ENCODE data around the gene SERTM2. TPM values are rescaled to one million over a fixed set of nuclear protein-coding genes. Genes with fewer than 3 reads are reported as not detected.

The SERTM2 gene
- total and polyA plus RNA-seq, 8 donors, result 0.02 to 0.06 (median 0.04) TPM; not detected in 5

- Histone ChIP-seq H3K27ac (no peak overlapping the region), H3K27me3 (peaks cover 0 to 11% (median 0%) of the 10 kb centered on the region in 4 donors), H3K9me3 (no peaks in the 10 kb centered on the region), H3K4me1 (no peaks in the 10 kb centered on the region), H3K4me3 (no peak overlapping the region), H3K36me3 (no peaks in the 10 kb centered on the region)
- WGBS, 2 donors, result 47 to 51% methylated on average over 2 of the region's 2 CpGs
- DNase-seq (no peak), FAIRE-seq (no peak), ATAC-seq (no peak)
- no peak for TF ChIP-seq CTCF (IDR thresholded peaks at IDR 0.05)
- intact Hi-C loops (cut with DNase I), result no loop called here
These were observed 7.9 kb upstream of the SERTM2 start for GRCh38 chrX:111503485-111503993.

- H3K4me1 ChIP-seq, result no peaks in the 10 kb centered on the region
- no peaks in the 10 kb centered on the region for H3K9me3 ChIP-seq
- no peaks in the 10 kb centered on the region for H3K36me3 ChIP-seq
- TF ChIP-seq CTCF (IDR thresholded peaks at IDR 0.05), result no peak
- H3K27ac ChIP-seq, result no peak overlapping the region
- 56 to 78% methylated on average over 6 of the region's 6 CpGs for WGBS, 2 donors
- DNase-seq (no peak), ATAC-seq (no peak), FAIRE-seq (no peak)
- H3K4me3 ChIP-seq, result no peak overlapping the region
- peaks cover 0 to 10% (median 0%) of the 10 kb centered on the region in 4 donors for H3K27me3 ChIP-seq
- intact Hi-C loops (cut with DNase I), result no loop called here
These were observed 6.5 kb upstream of the SERTM2 start for GRCh38 chrX:111504941-111505340.

GRCh38 chrX:111505783-111506182, 5.7 kb upstream of the SERTM2 start:
- intact Hi-C loops (cut with DNase I), result no loop called here
- no peak for TF ChIP-seq CTCF (IDR thresholded peaks at IDR 0.05)
- Histone ChIP-seq H3K27me3 (peaks cover 0 to 5% (median 0%) of the 10 kb centered on the region in 4 donors), H3K9me3 (no peaks in the 10 kb centered on the region), H3K36me3 (no peaks in the 10 kb centered on the region), H3K27ac (no peak overlapping the region), H3K4me1 (no peaks in the 10 kb centered on the region), H3K4me3 (no peak overlapping the region)
- WGBS, 2 donors, result 83 to 91% methylated on average over 2 of the region's 2 CpGs
- DNase-seq (no peak), ATAC-seq (no peak), FAIRE-seq (peak; percentile 23)

- DNase-seq (no peak), FAIRE-seq (no peak), ATAC-seq (no peak)
- Histone ChIP-seq H3K4me1 (no peaks in the 10 kb centered on the region), H3K27ac (no peak overlapping the region), H3K27me3 (peaks cover 0 to 5% (median 0%) of the 10 kb centered on the region in 4 donors), H3K36me3 (no peaks in the 10 kb centered on the region), H3K9me3 (no peaks in the 10 kb centered on the region), H3K4me3 (no peak overlapping the region)
- TF ChIP-seq CTCF (IDR thresholded peaks at IDR 0.05), result no peak
- 73 to 88% methylated on average over 1 of the region's 1 CpG for WGBS, 2 donors
- intact Hi-C loops (cut with DNase I), result no loop called here
These were observed 4.6 kb upstream of the SERTM2 start for GRCh38 chrX:111506826-111507225.

- DNase-seq, result no peak
These were observed 3.5 kb upstream of the SERTM2 start for GRCh38 chrX:111507933-111508332.

More at GRCh38 chrX:111507933-111508332, 3.5 kb upstream of the SERTM2 start:
- Histone ChIP-seq H3K27ac (no peak overlapping the region), H3K36me3 (no peaks in the 10 kb centered on the region), H3K4me1 (no peaks in the 10 kb centered on the region), H3K27me3 (peaks cover 0 to 5% (median 0%) of the 10 kb centered on the region in 4 donors), H3K9me3 (no peaks in the 10 kb centered on the region), H3K4me3 (no peak overlapping the region)
- intact Hi-C loops (cut with DNase I), result no loop called here
- no peak for FAIRE-seq
- no peak for ATAC-seq
- TF ChIP-seq CTCF (IDR thresholded peaks at IDR 0.05), result no peak

All from pancreas (tissue), 10 donors.